Measurements from ENCODE around the gene AKIP1.

AKIP1 gene

GRCh38 chr11:8905528-8906165, 5.3 kb upstream of the AKIP1 start:
- TF ChIP-seq CTCF (conservative IDR thresholded peaks at IDR 0.05), result no peak
- no peak overlapping the region for H3K27ac ChIP-seq

- no peak for TF ChIP-seq CTCF (conservative IDR thresholded peaks at IDR 0.05)
- no peak overlapping the region for H3K27ac ChIP-seq
Measured at GRCh38 chr11:8907116-8907515, 3.9 kb upstream of the AKIP1 start.

- no peak for TF ChIP-seq CTCF (conservative IDR thresholded peaks at IDR 0.05)
- no peak overlapping the region for H3K27ac ChIP-seq
Measured at GRCh38 chr11:8908099-8908498, 2.9 kb upstream of the AKIP1 start.

- TF ChIP-seq CTCF (conservative IDR thresholded peaks at IDR 0.05), result no peak
- peak overlapping the region; percentile 76; the same call in 1 of the 2 replicates for H3K27ac ChIP-seq
Measured at GRCh38 chr11:8910649-8911026, 351 bp upstream of the AKIP1 start.

GRCh38 chr11:8913961-8914660, 3.1 kb downstream of the AKIP1 start:
- no peak overlapping the region for H3K27ac ChIP-seq

GRCh38 chr11:8914661-8915018, 3.7 kb downstream of the AKIP1 start:
- TF ChIP-seq CTCF (conservative IDR thresholded peaks at IDR 0.05), result peak; percentile 58
- no peak overlapping the region for H3K27ac ChIP-seq

More at GRCh38 chr11:8913961-8914660, 3.1 kb downstream of the AKIP1 start:
- peak; percentile 82 for TF ChIP-seq CTCF (conservative IDR thresholded peaks at IDR 0.05)

GRCh38 chr11:8917157-8917825, 6.3 kb downstream of the AKIP1 start:
- no peak overlapping the region for H3K27ac ChIP-seq
- no peak for TF ChIP-seq CTCF (conservative IDR thresholded peaks at IDR 0.05)

Data from VCaP (cell line).